SK-N-MC (cell line): ENCODE data around the gene TMEM131.

Experiments
- EZH2 ChIP-seq: fragments of 200-600 bp; sonication (generic); IDR thresholded peaks from one replicate; pipeline ENCODE4 v1.6.1; 2017; ENCODE audit warnings: antibody characterized with exemption
- POLR2AphosphoS5 ChIP-seq: IDR thresholded peaks from 2 replicates; pipeline ENCODE4 v1.6.1; 2012; ENCODE audit warnings: mild to moderate bottlenecking, low read depth, low read length, borderline replicate concordance

DNA sequence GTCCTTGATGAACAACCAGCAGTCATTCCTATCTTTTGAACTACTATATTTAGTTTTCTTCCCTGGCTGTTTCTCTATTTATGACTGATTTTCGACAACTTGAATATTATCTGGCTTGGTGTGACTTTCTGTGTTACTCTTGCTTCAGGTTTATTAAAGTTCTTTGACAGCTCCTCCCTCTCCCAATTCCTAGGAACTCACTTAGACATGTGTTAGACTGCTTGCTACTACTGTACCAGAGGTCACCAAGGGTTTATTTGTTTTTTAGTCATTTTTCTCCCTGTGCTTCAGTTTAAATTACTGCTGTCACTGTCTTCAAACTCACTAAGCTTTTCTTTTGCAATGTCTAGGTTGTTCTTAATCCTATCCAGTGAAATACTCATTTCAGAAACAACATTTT is 90.5 kb downstream of the TMEM131 start:
- TF ChIP-seq POLR2AphosphoS5 (no peak), EZH2 (no peak)
